Right lobe of liver (tissue), 6 donors: ENCODE measurements around the gene TMEM79. TPM values are rescaled to one million over a fixed set of nuclear protein-coding genes. Genes with fewer than 3 reads are reported as not detected.
A peak's percentile ranks its signal among the peaks of the same experiment; 100 is the strongest.

ENCODE experiments used
- ATAC-seq, 4 donors: fragments of 200-7000 bp; cut with Tn5 transposase; one replicate each; pipeline ENCODE4 v1.9.1; 2020; ENCODE audit warnings: mild to moderate bottlenecking in 4 of 4, moderate library complexity in 4 of 4
- DNase-seq, 3 donors: peaks; one replicate each; pipeline ENCODE4 v3.0.0-alpha.2; 2020
- H3K27ac ChIP-seq, 3 donors: fragments of 200-600 bp; one replicate each; pipeline ENCODE4 v1.8.0; 2022
- H3K27me3 ChIP-seq, 2 donors: fragments of 200-600 bp; one replicate each; pipeline ENCODE4 v1.8.0; 2022
- H3K36me3 ChIP-seq, 4 donors: fragments of 200-600 bp; sonication (generic) in 1 of 4; one replicate each; pipeline versions ENCODE4 v1.5.1 to v1.8.0; 2017 to 2022; ENCODE audit warnings: control low read depth in 1 of 4
- H3K4me1 ChIP-seq, 4 donors: fragments of 200-600 bp; sonication (generic) in 1 of 4; one replicate each; pipeline versions ENCODE4 v1.5.1 to v1.8.0; 2017 to 2022; ENCODE audit warnings: control low read depth in 1 of 4
- H3K4me3 ChIP-seq, 3 donors: fragments of 200-600 bp; one replicate each; pipeline ENCODE4 v1.8.0; 2022
- H3K9me3 ChIP-seq, 4 donors: fragments of 200-600 bp; sonication (generic) in 1 of 4; one replicate each; pipeline versions ENCODE4 v1.5.1 to v1.8.0; 2017 to 2022; ENCODE audit warnings: control low read depth in 1 of 4
- POLR2A ChIP-seq: fragments of 450-650 bp; IDR thresholded peaks from one replicate; pipeline ENCODE4 v1.6.1; 2017; ENCODE audit warnings: antibody characterized with exemption, mild to moderate bottlenecking
- WGBS: methylation state at CpG from one replicate; pipeline ENCODE4 v1.1.6; 2018; ENCODE audit warnings: low coverage, low lambda C conversion rate; ENCODE audit not compliant: insufficient coverage; ENCODE audit errors: missing lambda C conversion rate; 5-methylcytosine and 5-hydroxymethylcytosine counted together
- intact Hi-C, 2 donors: fragments of 100-400 bp; cut with DNase I; formaldehyde crosslinking; loops; one replicate each; pipeline versions ENCODE4 v1.11.2 to v1.14.1; 2022
- total RNA-seq, 6 experiments: library from RNA; depleted of rRNA in 2 of 6; stranded (reverse); fragments of >200 nt in 2 of 6; fragmentation: NEBNext Ultra II Directional in 3 of 6; extraction: Animal tissue kit (Norgen Biotek cat#: 25700) in 3 of 6; gene quantifications; one replicate each; pipeline versions ENCODE4 v1.1.0 to v1.2.4, GENCODE V29; 2016 to 2023
- TF ChIP-seq, protein P1 (sequence below), 4 donors: fragments of 200-600 bp in 3 of 4; fragments of 450-650 bp in 1 of 4; IDR thresholded peaks; one replicate each; pipeline versions ENCODE4 v1.5.1 to v1.8.0; 2016 to 2022; ENCODE audit warnings: antibody characterized with exemption in 4 of 4, mild to moderate bottlenecking in 2 of 4
- donor health status: DM: no; HTN: yes; CAD: no.
- donor health status: DM: no; HTN: no; CAD: no.
- donor health status: DM: no; HTN: no; CAD: no.
- donor health status: DM: no; HTN: yes; CAD: no.
- donor health status: DM: no; HTN: yes; CAD: no.

TMEM79 gene
- total RNA-seq, 6 experiments from 2014 or later: 0.55 to 2.1 (median 1.5) TPM

DNA sequence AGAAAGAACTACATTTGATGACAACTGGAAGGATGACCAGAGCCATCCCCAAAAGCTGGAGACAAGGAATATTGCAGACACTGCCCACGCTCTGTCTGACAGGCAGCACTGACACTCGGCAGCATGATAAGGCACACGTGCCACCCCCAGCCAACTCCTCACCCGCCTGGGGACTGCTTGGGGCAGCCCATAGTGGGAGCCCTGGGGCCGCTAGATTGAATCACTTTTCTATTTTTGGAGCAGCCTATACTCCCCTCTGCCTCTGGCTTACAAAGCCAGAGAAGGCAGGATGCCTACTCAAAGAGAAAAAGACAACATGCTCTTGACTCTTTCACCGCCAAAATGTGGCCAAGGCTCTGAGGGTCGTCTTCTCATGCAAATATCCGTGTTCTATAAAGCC, 2.8 kb upstream of the TMEM79 start:
- no peaks in the 10 kb centered on the region for H3K9me3 ChIP-seq
- no peak for TF ChIP-seq POLR2A
- H3K27ac ChIP-seq: peak overlapping the region in 1 of 3 donors; percentile 88
- peaks cover 3 to 16% (median 6%) of the 10 kb centered on the region in 4 donors for H3K36me3 ChIP-seq
- ATAC-seq: peak in 1 of 4 donors; percentile 15
- intact Hi-C loops: no loop called here
- H3K4me1 ChIP-seq: peaks cover 0 to 40% (median 9%) of the 10 kb centered on the region in 4 donors
- 18% methylated on average over 7 of the region's 8 CpGs for WGBS
- peak overlapping the region in 2 of 3 donors; percentile 85 to 87 for H3K4me3 ChIP-seq
- no peaks in the 10 kb centered on the region for H3K27me3 ChIP-seq
- DNase-seq: peak in 2 of 3 donors; percentile 34 to 44

DNA sequence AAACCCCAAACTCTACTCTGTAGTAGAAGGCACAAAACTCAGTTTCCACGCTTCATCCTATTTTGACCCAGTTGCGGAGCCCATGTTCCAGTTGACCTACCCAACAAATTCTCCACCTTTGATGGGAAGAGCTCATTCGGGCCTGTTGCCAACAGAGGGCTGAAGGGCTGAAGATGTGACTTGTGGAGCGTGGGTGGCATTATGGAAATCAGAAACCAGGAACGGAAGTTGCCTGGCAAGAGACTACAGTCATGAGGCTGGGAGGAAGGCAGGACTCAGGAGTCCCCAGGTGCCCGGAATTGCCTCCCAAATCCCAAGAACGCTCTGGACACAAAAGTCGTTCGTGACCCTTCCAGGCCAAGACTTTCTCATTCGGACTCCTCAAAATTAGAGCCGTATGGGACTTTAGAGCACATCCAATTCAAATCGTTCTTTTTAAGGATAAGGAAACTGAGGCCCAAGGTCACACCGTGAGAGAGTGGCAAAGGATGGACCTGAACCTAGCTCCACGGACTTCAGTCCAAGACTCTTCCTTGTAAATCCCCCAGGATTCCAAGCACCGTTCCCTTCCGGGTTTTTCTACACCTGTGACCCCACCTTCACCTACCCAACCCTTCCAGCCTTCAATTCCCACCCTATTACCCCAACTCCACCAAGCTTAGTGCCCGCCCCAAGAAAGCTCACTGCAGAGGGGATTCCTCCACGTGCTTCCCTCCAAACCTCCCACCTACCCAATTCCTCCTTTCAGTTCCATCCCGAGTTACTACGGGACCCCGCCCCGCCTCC, 2.2 kb upstream of the TMEM79 start:
- Histone ChIP-seq H3K36me3 (peaks cover under 1 to 13% (median 1%) of the 10 kb centered on the region in 4 donors), H3K4me1 (peaks cover 0 to 36% (median 8%) of the 10 kb centered on the region in 4 donors), H3K27me3 (no peaks in the 10 kb centered on the region), H3K9me3 (no peaks in the 10 kb centered on the region), H3K27ac (peak overlapping the region; percentile 83 to 88 (median 86)), H3K4me3 (peak overlapping the region; percentile 85 to 99 (median 87))
- no peak for TF ChIP-seq POLR2A
- TF ChIP-seq, protein P1, sequence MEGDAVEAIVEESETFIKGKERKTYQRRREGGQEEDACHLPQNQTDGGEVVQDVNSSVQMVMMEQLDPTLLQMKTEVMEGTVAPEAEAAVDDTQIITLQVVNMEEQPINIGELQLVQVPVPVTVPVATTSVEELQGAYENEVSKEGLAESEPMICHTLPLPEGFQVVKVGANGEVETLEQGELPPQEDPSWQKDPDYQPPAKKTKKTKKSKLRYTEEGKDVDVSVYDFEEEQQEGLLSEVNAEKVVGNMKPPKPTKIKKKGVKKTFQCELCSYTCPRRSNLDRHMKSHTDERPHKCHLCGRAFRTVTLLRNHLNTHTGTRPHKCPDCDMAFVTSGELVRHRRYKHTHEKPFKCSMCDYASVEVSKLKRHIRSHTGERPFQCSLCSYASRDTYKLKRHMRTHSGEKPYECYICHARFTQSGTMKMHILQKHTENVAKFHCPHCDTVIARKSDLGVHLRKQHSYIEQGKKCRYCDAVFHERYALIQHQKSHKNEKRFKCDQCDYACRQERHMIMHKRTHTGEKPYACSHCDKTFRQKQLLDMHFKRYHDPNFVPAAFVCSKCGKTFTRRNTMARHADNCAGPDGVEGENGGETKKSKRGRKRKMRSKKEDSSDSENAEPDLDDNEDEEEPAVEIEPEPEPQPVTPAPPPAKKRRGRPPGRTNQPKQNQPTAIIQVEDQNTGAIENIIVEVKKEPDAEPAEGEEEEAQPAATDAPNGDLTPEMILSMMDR (IDR thresholded peaks at IDR 0.05): no peak
- 5% methylated on average over 20 of the region's 22 CpGs for WGBS
- ATAC-seq: peak in 3 of 4 donors; percentile 2 to 39 (median 7)
- intact Hi-C loops: no loop called here
- peak in 2 of 3 donors; percentile 48 to 65 for DNase-seq

- ATAC-seq: peak; percentile 87 to 95 (median 94)
- DNase-seq: peak; percentile 96 to 98 (median 97)
- peaks cover 0 to 13% (median under 1%) of the 10 kb centered on the region in 4 donors for H3K36me3 ChIP-seq
- no peaks in the 10 kb centered on the region for H3K9me3 ChIP-seq
- WGBS: under 1% methylated on average over 29 of the region's 50 CpGs
- peak within 1 kb of the TSS; percentile 83 to 88 (median 86) for H3K27ac ChIP-seq
- TF ChIP-seq, protein P1 (IDR thresholded peaks at IDR 0.05): no peak
- peak; percentile 91 for TF ChIP-seq POLR2A
- intact Hi-C loops: no loop called here
- peaks cover 0 to 28% (median 7%) of the 10 kb centered on the region in 4 donors for H3K4me1 ChIP-seq
- H3K27me3 ChIP-seq: no peaks in the 10 kb centered on the region
- H3K4me3 ChIP-seq: peak within 1 kb of the TSS; percentile 85 to 99 (median 87)
Observed at GRCh38 chr1:156282479-156283222, 1.5 kb upstream of the TMEM79 start, which contains the start of gene SMG5. Gene SMG5 (minus strand): TSS chr1:156282825. CDS start chr1:156282680, 145 bp downstream.

DNA sequence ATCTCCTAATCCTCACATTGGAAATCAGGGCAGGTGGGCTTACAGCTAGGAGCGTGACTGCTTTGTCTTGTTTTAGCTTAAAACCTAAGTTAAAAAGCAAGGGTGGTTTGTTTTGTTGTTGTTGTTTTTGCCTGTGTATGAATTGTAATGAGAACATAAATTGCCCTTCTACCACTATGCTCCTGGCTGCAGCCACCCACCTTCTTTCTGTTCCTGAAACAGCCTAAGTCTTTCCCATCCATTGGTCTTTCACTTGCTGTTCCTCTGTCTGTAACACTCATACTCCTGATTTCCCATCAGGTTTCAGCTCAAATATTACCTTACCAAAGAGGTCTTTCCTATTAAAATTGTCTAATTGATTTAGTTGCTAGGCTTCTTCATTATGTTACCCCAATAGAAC, 604 bp upstream of the TMEM79 start:
- Histone ChIP-seq H3K9me3 (no peaks in the 10 kb centered on the region), H3K4me3 (peak overlapping the region; percentile 85 to 99 (median 87)), H3K27ac (peak overlapping the region in 1 of 3 donors; percentile 88), H3K27me3 (no peaks in the 10 kb centered on the region), H3K36me3 (peaks cover 0 to 10% (median under 1%) of the 10 kb centered on the region in 4 donors), H3K4me1 (peaks cover 0 to 21% (median 7%) of the 10 kb centered on the region in 4 donors)
- TF ChIP-seq, protein P1 (IDR thresholded peaks at IDR 0.05): no peak
- no peak for TF ChIP-seq POLR2A
- WGBS: 100% methylated on average over 1 of the region's 1 CpG
- DNase-seq (no peak), ATAC-seq (no peak)
- intact Hi-C loops: no loop called here
